NCI-H345 treated with DMSO at 0.1 percent for 48 hours (cell line): Measurements from ENCODE around the gene EMC8.
"Not testable (repeated sequence)": the region's sequence is repeated elsewhere in the genome, so short reads cannot be mapped to it uniquely, and the experiment has no call there.

Experiments
- DNase-seq: peaks from one replicate; lab custom pipeline; 2025; ENCODE audit not compliant: unreplicated experiment; lab: John Stamatoyannopoulos, UW

Gene EMC8

DNA sequence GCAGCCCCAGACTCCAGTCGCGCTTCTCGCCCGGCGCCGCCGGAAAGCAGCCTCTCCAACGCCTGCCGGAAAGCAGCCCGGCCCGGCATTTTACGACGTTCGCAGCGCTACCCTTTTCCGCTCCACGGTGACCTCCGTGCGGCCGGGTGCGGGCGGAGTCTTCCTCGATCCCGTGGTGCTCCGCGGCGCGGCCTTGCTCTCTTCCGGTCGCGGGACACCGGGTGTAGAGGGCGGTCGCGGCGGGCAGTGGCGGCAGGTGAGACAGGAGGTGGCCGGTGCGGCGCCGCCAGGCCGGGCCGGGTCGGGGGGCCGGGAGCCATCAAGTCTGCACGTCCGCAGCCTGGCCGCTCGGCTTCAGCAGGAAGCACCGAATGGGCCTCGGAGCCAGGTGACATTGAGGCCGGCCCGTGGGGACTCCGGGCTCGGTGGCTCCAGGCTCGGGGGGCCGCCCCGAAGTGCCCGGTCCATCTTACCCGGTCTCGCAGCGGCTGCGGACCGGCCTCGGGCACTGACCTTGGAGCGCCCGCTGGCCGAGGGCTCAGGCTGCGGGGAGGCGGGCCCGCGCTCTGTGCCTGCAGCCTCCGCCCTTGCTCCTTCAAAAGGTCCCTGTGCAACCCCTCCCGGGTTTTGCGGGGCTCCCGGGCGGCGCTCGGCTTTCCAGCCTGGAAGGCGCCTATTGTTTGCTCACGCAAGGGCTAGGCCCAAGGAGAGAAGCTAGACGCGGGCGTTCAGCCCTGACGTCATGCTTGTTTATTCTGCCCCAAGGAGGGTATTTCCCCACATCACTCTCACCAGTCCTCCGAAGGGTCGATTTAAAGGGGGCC is at the start of gene EMC8, which contains the start of gene COX4I1:
Gene EMC8 (minus strand): TSS at position 48 of the 824 bp plus-strand sequence. CDS start 249 bp downstream, outside the sequence.
Gene COX4I1 (plus strand): TSS at position 199 of the 824 bp plus-strand sequence. CDS start 1,511 bp downstream, outside the sequence.
- DNase-seq, result peak; percentile 57

DNA sequence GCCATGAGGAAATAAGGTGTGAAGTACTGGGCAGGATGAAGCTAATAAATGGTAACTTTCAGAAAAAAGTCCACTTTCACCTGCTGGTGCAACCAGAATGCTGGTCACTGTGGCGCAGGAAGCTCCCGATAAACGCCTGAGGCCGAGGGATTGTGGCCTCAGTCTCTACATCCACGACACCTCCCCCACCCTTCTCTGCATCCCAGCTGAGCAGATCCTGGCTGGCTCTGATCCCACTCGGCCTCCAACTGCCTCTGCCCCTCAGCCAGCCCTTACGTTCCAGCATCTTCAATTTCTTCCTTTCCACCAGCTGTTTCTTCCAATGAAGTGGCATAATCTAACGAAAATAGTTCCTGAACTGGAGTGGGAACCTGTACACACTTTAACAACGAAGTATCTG is 49.6 kb upstream of the EMC8 start:
- DNase-seq, result no peak

DNA sequence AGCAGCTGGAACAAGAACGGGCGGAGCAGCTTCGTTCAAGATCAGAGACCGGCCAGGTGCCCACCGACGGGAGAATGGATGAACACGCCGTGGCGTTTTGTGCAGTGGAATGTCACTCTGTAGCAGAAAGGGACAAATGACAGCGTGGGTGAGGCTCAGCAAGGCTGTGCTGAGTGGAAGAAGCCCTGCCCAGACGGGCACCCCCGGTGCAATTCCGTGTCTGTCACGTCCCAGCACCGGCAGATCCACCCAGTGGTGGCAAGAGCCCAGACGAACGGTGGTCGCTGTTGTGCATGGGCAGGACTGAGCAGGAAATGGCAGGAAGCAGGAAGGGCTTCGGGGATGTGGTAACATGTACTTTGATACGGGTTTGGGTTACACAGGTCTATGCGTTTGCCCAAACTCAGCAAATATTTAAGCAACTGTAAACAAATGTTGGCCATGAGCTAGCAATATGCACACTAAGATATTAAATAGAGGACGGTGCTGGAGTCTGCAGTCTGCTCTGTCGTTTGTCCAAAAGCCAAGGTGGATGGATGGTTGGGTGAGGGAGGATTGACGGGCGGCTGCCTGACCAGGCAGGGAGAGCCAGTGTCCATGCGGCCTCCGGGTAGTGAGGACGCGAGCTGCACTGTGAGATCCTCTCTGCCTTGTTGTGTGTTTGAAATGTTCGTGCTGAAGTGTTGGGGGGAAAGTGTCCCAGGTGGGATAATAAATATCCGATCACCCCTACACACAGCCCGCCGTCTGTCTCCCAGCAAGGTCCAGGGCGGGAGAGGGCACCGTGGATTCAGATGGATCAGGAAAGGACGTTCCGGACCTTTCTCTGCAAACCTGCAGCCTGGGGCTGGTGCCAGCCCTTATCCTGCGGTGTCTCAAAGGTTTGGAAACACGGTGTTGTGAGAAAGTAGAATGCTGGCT is 48.6 kb upstream of the EMC8 start:
- DNase-seq, result no peak

DNA sequence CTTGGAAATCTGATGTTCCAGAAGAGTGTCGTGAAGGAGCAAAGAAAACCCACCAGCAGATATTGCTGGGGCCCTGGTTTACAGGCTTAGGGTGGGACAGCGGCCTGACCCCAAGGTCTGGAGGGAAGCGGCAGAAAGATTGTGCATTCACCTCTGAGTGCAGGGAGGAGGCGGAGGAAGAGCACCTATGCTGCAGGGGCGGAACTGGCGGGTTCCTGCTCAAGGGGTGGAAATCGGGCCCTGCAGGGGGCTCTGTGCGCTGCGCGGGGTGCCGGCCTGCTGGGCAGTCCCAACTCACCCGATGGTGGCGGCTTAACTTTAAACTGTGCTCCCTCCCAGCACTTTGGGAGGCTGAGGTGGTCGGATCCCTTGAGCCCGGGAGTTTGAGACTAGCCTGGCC is 47.7 kb upstream of the EMC8 start:
- DNase-seq, result no peak

DNA sequence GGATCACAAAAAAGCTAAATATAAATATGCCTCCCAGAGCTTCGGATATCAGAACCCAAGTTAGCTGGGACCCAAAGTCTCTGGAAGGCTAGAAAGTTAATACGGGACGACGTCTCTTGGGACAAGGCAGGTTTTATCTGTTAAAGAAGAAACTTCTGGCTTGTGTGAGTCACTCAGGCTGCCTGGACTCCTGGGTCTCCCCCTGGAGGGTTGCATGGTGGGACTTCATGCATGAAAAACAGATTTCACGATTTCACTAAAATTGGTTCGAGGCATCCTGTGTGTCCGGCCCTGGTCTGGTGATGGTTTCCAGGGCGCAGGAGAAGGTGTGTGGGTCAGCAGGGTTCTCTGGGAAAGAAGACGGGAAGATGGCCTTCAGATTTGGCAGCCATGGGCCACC is 47.1 kb upstream of the EMC8 start:
- DNase-seq, result no peak

DNA sequence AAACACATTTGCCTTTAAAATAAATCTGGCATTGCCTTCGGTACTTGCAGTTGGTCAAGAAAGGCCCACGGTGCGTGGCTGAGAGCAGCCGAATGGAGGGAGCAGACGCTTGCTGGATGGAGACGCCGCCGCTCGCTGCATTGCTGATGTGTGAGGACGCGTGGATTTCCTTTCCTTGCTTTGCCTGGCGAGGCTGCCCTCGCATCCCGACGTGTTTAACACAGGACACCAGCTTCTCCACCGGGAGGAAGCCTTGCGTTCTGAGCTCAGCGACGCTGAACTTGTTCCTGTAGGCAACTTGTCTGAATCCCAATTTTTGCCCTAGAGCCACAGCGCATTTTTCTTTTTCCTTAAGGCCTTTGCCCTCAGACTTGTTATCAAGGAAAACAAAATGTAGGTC is 45.9 kb upstream of the EMC8 start:
- DNase-seq, result no peak

DNA sequence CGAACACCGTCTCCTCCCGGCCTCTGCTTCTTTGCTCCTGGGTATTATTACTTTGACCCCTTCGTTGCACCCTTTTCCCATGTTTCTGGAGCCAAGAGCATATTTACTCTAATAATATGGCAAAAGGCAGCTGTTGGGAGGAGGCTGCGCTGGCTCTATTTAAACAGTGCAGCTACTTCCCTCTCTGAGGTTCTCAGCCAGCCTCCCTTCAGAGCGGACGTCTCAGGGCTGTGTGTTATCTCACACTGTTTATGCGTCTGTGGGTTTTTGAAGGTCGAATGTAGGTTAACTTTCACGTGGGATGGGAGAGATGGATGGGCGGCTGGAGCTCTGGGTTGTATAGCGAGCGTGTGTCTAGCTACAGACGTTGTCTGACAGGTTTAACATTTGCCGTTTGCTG is 45.4 kb upstream of the EMC8 start:
- no peak for DNase-seq

DNA sequence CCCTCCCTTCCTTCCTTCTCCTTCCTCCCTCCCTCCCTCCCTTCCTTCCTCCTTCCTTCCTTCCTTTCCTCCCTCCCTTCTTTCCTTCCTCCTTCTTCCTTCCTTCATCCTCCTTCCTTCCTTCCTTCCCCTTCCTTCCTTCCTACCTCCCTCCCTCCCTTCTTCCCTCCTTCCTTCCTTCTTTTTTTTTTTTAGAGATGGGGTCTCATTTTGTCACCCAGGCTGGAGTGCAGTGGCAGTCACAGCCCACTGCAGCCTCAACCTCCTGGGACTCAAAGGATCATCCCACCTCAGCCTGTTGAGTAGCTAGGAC is 44.8 kb upstream of the EMC8 start:
- no peak for DNase-seq

DNA sequence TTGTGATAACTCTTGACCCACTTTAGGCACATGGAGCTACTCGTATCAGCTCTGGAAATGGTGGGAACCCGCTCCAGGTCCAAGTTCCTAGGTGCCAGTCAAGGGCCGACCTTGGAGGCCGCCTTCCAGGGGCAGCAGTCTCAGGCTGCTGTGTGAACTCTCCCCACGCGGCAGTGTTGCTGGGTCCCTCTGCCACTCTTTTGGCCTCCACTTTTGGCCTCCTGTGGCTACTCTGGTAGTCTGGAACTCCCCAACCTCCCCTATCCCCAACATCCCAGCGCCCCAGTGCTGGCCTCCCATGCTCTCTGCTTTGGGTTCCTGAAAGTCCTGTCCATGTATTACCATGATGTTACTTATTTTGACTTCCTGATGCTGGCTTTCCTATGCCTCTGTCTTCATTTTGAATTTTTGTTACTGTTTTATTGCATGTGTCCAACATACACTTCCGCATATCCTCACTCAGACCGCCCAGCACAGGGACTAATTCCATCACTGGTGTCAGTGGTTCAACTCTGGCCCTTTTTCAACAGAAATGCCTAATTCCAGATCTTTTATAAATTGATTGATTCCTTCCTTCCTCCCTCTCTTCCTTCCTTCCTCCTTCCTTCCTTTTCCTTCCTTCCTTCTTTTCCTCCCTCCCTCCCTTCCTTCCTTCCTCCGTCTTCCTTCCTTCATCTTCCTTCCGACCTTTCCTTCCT is 44.3 kb upstream of the EMC8 start:
- DNase-seq, result no peak

DNA sequence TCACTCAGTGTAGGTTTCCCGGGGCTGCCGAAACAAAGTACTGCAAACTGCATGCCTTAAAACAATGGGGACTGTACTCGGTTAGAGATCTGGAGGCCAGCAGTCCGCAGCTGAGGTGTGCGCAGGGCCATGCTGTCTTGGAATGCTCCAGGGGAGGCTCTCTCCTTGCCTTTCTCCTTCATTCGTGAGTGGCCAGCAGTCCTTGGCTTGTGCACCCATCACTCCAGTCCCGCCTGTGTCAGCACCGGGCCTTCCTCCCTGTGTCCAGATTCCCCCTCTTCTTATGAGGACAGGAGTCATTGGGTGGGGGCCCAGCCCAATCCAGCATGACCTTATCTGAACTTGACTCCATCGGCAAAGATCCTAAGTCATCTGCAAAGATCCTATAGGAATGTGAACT is 43.5 kb upstream of the EMC8 start:
- no peak for DNase-seq

DNA sequence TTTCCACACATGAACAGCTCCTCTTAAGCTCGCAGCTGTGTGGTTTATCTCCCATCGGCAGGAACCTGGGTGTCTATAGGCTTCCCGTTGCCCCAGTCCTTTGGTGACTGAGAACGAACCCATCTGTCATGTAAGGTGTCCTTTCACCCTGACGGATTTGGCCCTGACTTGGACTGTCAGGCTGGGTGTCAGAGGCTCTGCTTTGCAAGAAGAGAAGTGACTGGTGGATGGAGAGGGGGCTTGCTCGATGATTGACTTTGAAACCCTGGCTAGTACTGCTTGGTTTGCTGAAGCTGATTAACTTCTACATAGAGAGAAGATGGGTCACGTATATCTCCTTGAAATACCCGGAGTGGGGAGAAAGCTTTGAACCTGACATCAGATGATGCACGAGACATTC is 43.1 kb upstream of the EMC8 start:
- DNase-seq, result no peak

DNA sequence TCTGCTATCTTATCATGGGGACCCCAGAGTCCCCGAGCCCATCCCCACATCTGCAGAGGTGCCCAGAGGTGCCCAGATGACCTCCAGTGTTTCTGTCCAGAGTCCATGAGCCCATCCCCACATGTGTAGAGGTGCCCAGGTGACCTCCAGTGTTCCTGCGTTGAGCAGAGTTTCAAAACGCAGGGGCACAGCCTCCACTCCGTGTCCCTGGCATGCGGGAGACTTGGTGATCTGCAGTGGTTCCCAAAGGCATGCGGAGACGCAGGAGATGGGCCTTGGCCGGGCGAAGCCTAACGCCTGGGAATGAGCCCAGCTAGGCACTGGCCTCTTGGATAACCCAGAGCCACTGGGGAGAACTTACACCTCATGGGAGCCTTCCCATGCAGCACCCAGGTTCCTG is 41.5 kb upstream of the EMC8 start:
- DNase-seq, result no peak

DNA sequence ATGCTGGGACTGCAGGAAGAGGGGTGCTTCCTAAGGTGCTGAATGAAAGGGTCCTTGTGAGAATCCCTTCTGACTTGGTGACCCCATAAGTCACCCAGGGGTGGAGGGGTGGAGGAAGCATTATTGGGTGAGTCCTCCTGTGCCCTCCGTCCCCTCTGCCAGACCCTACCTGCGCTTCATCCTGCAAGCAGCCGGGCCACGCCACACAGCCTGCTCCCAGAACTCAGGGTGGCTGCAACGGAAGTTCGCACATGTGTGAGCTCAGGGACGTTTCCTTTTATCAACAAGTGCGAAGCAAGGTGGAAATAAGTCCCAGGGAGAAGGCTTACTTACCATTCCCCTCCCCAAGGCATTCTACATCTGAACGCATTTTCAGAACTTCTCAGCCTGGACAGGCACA is 41.1 kb upstream of the EMC8 start:
- no peak for DNase-seq

DNA sequence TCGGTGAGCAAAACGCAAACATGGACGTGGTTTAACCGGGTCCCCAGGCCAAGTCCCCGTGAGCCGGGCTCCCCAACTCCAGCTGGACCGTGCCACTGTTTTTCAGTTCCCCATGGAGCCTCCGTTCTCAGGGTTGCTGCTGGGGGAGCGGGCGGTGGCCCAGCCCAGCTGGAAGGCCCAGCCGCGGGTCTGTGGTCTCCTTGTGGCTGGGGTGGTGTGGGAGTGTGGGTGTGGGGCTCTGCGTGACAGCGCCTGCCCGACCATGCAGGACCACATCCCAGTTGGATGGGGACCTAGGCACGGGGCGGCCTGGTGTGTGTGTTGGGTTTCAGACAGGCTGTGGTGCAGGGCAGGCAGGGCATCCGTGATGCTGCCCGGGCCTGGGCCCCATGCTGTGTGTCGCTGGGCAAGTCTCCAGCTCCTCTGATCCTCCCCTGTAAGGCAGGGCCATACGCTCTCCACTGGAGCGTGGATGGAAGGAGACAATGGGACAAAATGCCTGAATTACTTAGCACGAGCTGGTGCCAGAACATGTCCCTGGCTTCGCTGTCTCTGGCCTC is 40.4 kb upstream of the EMC8 start:
- no peak for DNase-seq

DNA sequence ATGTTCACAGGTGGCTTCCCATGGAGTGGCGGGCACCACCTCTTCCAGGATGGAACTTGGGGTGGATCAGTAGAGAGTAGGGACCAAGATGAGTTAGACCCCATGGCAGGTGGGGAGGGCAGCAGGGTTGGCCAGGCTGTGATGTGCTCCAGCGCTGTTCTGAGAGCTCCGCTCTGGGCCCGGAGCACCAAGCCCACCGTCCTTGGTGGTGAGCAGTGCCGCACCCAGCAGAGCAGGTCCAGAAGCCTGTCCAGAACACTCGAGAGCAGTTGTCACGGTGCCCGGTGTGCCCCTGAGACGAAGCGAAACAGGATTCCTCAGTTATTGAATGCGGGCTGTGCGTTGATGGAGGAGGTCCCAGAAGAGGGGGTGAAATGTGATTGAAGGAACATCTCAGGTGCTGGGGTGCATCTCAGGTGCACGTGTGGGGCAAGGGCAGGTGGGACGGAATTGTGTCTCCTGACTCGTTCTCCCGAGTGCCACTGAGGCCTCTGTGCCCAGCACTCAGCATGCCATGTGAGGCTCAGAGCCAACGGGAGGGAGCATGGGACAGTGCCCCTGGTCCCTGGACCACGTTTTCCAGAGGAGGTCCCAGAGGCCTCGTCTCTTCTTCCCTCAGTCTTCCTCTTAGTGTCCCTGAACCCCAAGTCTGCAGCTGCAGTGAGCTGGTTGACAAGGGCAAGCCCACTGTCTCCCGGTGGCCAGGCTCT is 39.7 kb upstream of the EMC8 start:
- DNase-seq, result no peak

DNA sequence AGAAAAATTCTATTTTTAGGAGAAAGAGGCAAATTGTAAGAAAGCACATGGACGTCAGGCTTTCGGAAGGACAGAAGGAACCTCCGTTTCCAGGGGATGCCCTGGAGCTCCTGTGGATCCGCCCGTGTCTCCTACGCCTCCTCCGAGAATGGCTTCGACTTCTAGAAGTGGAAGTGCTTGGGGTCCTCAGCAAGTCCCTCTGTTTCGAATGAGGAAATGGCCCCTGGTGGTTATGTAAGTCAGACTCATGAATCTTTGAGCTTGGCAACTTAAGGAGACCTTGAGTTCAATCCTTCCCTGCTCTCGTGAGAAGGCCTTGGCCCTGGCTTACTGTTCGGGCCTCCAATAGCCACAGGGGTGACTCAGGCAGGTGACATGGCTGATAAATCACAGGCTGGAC is 39.0 kb upstream of the EMC8 start:
- no peak for DNase-seq

DNA sequence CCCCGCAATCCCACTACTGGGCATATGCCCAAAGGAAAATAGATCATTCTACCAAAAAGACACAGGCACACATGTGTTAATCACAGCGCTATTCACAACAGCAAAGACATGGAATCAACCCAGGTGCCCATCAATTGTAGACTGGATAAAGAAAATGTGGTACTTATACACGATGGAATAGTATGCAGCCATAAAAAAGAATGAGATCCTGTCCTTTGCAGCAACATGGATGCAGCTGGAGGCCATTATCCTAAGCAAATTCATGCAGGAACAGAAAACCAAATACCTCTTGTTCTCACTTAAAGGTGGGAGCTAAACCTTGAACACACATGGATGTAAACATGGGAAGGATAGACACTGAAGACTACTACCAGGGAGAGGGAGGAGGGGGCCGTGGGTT is 38.3 kb upstream of the EMC8 start:
- not testable (repeated sequence) for DNase-seq

DNA sequence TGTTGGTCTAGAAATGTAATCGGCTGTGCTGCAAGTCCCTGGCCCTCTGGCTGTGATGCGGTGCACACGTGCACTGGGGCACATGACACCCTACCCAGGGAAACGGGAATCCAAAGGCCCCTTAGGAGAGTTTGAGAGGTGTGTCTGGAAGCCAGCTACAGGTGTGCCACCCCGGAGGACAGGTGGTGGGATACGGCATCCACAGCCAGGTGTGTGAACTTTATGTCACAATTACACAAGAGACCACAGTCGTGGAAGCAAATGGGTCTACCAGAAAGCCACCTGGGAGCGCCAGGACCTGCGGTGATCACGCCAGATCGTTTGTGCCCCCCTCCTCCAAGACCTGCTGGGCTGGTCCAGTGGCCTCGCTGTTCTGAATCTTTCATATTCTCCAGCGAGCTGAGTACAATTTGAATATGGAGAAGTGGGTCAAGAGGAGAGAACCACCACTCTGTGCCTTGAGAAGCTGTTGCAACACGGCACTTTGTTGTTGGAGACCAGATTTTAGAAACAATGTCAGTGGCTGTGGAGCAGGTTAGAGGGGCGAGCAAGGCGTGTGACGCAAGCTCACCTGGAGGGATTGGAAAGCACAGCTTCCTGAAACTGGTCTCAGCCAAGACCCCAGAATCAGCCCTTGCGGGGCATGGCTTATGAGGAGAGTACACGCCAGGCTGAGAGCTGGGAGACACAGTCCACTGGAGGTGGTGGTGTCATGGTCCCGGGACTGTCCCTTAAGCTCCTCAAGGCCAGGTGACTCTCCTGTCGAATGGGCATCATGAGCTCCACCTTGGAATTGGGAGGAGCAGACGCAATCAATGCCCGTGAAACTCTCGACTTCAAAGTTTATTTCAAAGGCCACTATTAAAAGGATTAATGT is 37.6 kb upstream of the EMC8 start:
- DNase-seq, result no peak

DNA sequence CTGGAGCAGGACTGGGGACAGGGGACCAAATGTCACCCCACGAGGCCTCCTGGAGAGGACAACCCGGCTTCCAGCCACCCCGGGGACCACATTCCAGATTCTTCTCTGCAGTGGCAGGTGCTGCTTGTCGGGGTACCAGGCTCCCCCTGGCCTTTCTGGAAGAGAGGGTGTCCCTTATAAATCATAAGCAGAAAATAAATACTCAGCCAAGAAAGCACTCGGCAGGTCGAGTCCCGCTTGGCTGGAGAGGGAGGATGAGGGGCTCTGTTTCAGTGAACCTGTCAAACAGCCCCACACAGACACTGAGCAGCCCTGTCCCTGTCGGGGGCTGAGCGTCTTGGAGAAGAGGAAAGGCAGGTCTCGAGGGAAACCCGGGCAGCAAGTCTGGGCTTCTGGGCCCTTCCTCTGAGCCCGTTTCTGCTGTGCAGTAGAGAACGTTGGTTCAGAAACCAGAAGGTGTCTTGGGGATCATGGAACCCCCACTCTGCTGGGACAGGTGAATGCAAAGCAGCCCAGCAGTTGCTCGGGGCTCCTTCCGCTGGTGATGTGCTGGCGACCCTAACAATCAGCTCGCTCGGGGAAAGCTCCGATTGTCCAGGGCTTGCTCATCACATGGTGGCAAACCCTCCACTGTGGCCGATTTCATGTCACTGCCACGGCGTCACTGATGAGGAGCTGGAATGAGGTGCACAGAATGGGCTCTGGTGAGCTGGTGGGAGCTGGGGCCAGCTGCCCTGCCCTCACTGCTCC is 36.8 kb upstream of the EMC8 start:
- DNase-seq, result no peak
